Endothelial cell of umbilical vein (primary cell): Measurements from ENCODE around the gene ATP5PB. TPM values are rescaled to one million over a fixed set of nuclear protein-coding genes. Genes with fewer than 3 reads are reported as not detected.

Experiments
- BruUV-seq: library from RNA; stranded (reverse); fragments of 400-500 nt; replicated peaks from 2 replicates; lab custom pipeline; 2021; lab: Mats Ljungman, UMichigan
- CTCF ChIA-PET: fragments of 300-600, 350-600 bp; sonication (Branson Sonifier 250); formaldehyde crosslinking; loops from one replicate; lab custom pipeline; 2021; ENCODE audit warnings: antibody characterized with exemption, inconsistent platforms; lab: Charles Lee
- POLR2A ChIA-PET: fragments of 300-600, 350-600 bp; sonication (Branson Sonifier 250); formaldehyde crosslinking; loops from one replicate; lab custom pipeline; 2021; ENCODE audit warnings: antibody characterized with exemption, inconsistent platforms; lab: Charles Lee
- DNase-seq: peaks from one replicate; pipeline ENCODE4 v3.0.0-alpha.2; 2011; ENCODE audit warnings: low read depth, low spot score
- FAIRE-seq: peaks from 2 replicates; lab custom pipeline; 2011; peaks lifted over from hg19 to GRCh38; lab: Jason Lieb, UNC
- H2AFZ ChIP-seq: 2 replicates; pipeline ENCODE4 v1.6.0; 2012; ENCODE audit warnings: low read depth, low read length, control low read depth, inconsistent platforms
- H3K27ac ChIP-seq: 2 replicates; pipeline ENCODE4 v1.5.1; 2011; ENCODE audit warnings: low read depth, mild to moderate bottlenecking, control low read depth, low read length, moderate library complexity; ENCODE audit not compliant: insufficient read depth
- H3K27me3 ChIP-seq, 2 experiments: 2 replicates each; pipeline versions ENCODE4 v1.6.0 to v1.6.1; 2011; ENCODE audit warnings: low read length in 2 of 2, mixed read lengths in 1 of 2; ENCODE audit not compliant: control insufficient read depth in 2 of 2, insufficient read depth in 2 of 2
- H3K36me3 ChIP-seq, 2 experiments: 2 replicates in 1 of 2; 3 replicates in 1 of 2; pipeline ENCODE4 v1.5.1; 2011; ENCODE audit warnings: low read length in 2 of 2, mild to moderate bottlenecking in 1 of 2, moderate library complexity in 1 of 2; ENCODE audit not compliant: control insufficient read depth in 2 of 2, insufficient read depth in 2 of 2; ENCODE audit errors: extremely low read depth in 1 of 2
- H3K4me1 ChIP-seq: 3 replicates; pipeline ENCODE4 v1.5.1; 2011; ENCODE audit warnings: mild to moderate bottlenecking, low read length; ENCODE audit not compliant: control insufficient read depth, insufficient read depth; ENCODE audit errors: extremely low read depth
- H3K4me2 ChIP-seq: 2 replicates; pipeline ENCODE4 v1.6.1; 2011; ENCODE audit warnings: low read length, control low read depth, mixed read lengths; ENCODE audit not compliant: insufficient read depth
- H3K4me3 ChIP-seq, 3 experiments: fragments of 200-600 bp in 1 of 3; sonication (generic), shearing (Covaris generic) in 1 of 3; replicated peaks in 1 of 3; 2 replicates each; pipeline ENCODE4 v1.5.1; 2011 to 2016; ENCODE audit warnings: control low read depth in 3 of 3, low read length in 3 of 3, mild to moderate bottlenecking in 2 of 3, inconsistent platforms in 1 of 3, low read depth in 1 of 3, moderate library complexity in 1 of 3; ENCODE audit not compliant: insufficient read depth in 1 of 3
- H3K79me2 ChIP-seq: 2 replicates; pipeline ENCODE4 v1.6.0; 2012; ENCODE audit warnings: low read length, inconsistent platforms; ENCODE audit not compliant: control insufficient read depth, insufficient read depth
- H3K9ac ChIP-seq: replicated peaks from 2 replicates; pipeline ENCODE3; 2011; ENCODE audit warnings: low read length, control low read depth; ENCODE audit not compliant: insufficient read depth; ENCODE audit errors: extremely low read depth
- H3K9me1 ChIP-seq: replicated peaks from 3 replicates; pipeline ENCODE4 v1.6.0; 2011; ENCODE audit warnings: mild to moderate bottlenecking, low read length; ENCODE audit not compliant: control insufficient read depth, insufficient read depth; ENCODE audit errors: extremely low read depth
- H3K9me3 ChIP-seq: replicated peaks from 2 replicates; pipeline ENCODE4 v1.5.1; 2012; ENCODE audit warnings: low read length, inconsistent platforms; ENCODE audit not compliant: control insufficient read depth, insufficient read depth
- H4K20me1 ChIP-seq: replicated peaks from 2 replicates; pipeline ENCODE3; 2011; ENCODE audit warnings: mild to moderate bottlenecking, low read length; ENCODE audit not compliant: control insufficient read depth, insufficient read depth; ENCODE audit errors: extremely low read depth
- EZH2 ChIP-seq: IDR thresholded peaks from 2 replicates; pipeline ENCODE4 v1.6.1; 2012; ENCODE audit warnings: borderline replicate concordance, low read depth, mild to moderate bottlenecking, moderate library complexity, low read length, inconsistent platforms; ENCODE audit not compliant: severe bottlenecking
- FOS ChIP-seq: IDR thresholded peaks from 2 replicates; pipeline ENCODE4 v1.6.1; 2011; ENCODE audit warnings: mild to moderate bottlenecking, low read length, moderate library complexity, borderline replicate concordance; ENCODE audit not compliant: insufficient read depth
- GATA2 ChIP-seq: IDR thresholded peaks from 2 replicates; pipeline ENCODE4 v1.7.0; 2011; ENCODE audit warnings: low read depth, mild to moderate bottlenecking, moderate library complexity, mixed read lengths, low read length; ENCODE audit not compliant: insufficient read length, insufficient read depth
- JUN ChIP-seq: IDR thresholded peaks from 2 replicates; pipeline ENCODE4 v1.6.1; 2011; ENCODE audit warnings: borderline replicate concordance, low read depth; ENCODE audit not compliant: insufficient read length, insufficient read depth
- MYC ChIP-seq: IDR thresholded peaks from one replicate; pipeline ENCODE4 v1.6.1; 2011; ENCODE audit warnings: mild to moderate bottlenecking, low read depth, low read length
- POLR2A ChIP-seq: IDR thresholded peaks from 2 replicates; pipeline ENCODE4 v1.6.1; 2012; ENCODE audit warnings: low read depth, mild to moderate bottlenecking, control low read depth, low read length
- POLR2AphosphoS5 ChIP-seq: IDR thresholded peaks from 2 replicates; pipeline ENCODE4 v1.6.1; 2012; ENCODE audit warnings: low read depth, mild to moderate bottlenecking, control low read depth, low read length, moderate library complexity; ENCODE audit not compliant: insufficient read depth
- dilution Hi-C: fragments of 300-500 bp; cut with MboI; formaldehyde crosslinking; loops from one replicate; pipeline ENCODE4 v1.15.0; 2019; ENCODE audit warnings: low sequenced_read_pairs; ENCODE audit not compliant: extremely low pct_ligation_motif_present
- intact Hi-C: fragments of 100-400 bp; cut with micrococcal nuclease; formaldehyde crosslinking; loops from one replicate; pipeline ENCODE4 v1.10.0; 2022
- polyA plus RNA-seq, 4 experiments: library from polyadenylated mRNA; depleted of rRNA in 3 of 4; stranded (reverse) in 3 of 4; unstranded in 1 of 4; fragments of >200 nt; gene quantifications; 2 replicates each; pipeline versions ENCODE4 v1.2.1 to v1.2.3, GENCODE V29; 2011 to 2012; ENCODE audit warnings: missing spikeins in 1 of 4
- total RNA-seq: library from RNA; stranded (reverse); gene quantifications from 2 replicates; pipeline ENCODE4 v1.2.3, GENCODE V29; 2021
- TF ChIP-seq, protein P1 (sequence below), 2 donors: IDR thresholded peaks; 1 replicate in 1 of 2; 2 replicates in 1 of 2; pipeline ENCODE4 v1.5.1; 2011; ENCODE audit warnings: low read length in 2 of 2, mild to moderate bottlenecking in 2 of 2, moderate library complexity in 2 of 2, control low read depth in 1 of 2, inconsistent platforms in 1 of 2, low read depth in 1 of 2; ENCODE audit not compliant: insufficient read depth in 1 of 2; ENCODE audit errors: extremely low read depth in 1 of 2
- TF ChIP-seq, protein P2 (sequence below): IDR thresholded peaks from 2 replicates; pipeline ENCODE4 v1.6.1; 2011; ENCODE audit not compliant: insufficient read depth, insufficient read length

The ATP5PB gene
- total and polyA plus RNA-seq, 2 donors (not counting 3 experiments of a cell fraction or from before 2014, with no cell fraction given) = 231 to 244 TPM

DNA sequence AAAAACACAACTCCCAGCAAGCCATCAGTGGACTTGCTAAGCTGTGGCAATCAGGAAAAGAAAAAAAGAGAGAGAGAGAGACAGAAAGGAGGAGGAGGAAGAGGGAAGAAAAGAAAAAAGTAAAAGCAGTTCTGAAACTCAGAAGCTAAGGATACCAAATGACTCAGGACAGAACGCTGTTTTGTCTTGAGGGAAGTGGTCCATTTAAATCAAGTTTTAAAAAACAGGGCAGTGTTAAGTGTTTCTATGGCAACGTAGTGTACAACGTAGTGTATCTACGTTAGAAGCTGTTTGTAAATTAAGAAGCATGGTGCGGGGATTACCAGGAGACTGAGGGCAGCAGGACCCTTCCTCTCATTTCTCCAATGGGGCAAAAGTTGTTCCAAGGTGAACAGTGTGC lies 48.3 kb downstream of the ATP5PB start:
- H3K27me3 ChIP-seq = peaks cover 18 to 29% of the 10 kb centered on the region in 2 experiments
- FAIRE-seq (no peak), DNase-seq (no peak)
- H3K79me2 ChIP-seq = no peaks in the 10 kb centered on the region
- no peak overlapping the region for H3K27ac ChIP-seq
- no peak overlapping the region for H3K4me2 ChIP-seq
- no peak overlapping the region for H2AFZ ChIP-seq
- TF ChIP-seq FOS (no peak), GATA2 (no peak)
- ChIA-PET CTCF (interaction anchor here (1.5 to 5.3 kb wide), 3 partner anchors 10 to 16 kb away, joined by 3 to 39 read pairs (median 28); no protein-coding TSS in a partner anchor), POLR2A (no interaction called here)
- no peaks in the 10 kb centered on the region for H3K9me3 ChIP-seq
- no peak overlapping the region for H3K4me3 ChIP-seq
- H3K4me1 ChIP-seq = no peaks in the 10 kb centered on the region
- H3K9me1 ChIP-seq = no peaks in the 10 kb centered on the region
- dilution Hi-C loops = no loop called here
- intact Hi-C loops = no loop called here
- BruUV-seq = no TSS peak
- no peak overlapping the region for H3K9ac ChIP-seq
- no peaks in the 10 kb centered on the region for H3K36me3 ChIP-seq
- H4K20me1 ChIP-seq = no peaks in the 10 kb centered on the region

DNA sequence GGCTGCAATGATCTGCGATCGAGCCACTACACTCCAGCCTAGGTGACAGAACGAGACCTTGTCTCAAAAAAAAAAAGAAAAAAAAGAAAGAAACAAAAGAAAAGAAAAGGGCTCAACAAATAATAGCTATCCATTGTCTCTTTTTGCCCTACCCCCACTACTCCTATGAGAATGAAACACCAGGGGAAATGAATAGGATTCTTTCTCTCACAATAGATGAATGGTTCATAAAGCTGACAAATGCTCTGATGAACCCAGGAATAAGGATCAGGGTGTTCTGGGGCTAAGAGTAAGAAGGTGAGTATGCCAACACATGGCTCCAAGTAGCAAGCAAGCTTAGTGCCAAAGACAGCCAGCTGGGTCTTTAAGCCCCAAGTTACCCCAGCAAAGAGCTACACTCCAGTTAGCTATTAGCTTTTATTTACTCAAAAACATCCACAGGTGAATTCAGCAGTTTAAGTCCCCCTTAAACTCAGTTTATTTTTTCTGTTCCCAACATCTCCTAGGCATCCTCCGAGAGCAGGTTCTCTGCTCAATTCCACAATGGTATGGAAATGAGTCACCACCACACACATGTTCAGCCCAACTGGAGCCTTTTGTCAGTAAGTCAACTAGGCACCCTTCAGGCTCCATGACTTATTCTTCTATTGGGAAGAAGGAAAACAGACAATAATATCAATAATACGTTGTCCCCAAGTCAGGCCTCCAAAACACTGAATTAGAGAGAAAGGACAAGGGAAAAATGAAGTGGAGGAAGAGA lies 49.9 kb downstream of the ATP5PB start:
- Histone ChIP-seq H3K27me3 (peaks cover 13 to 19% of the 10 kb centered on the region in 2 experiments), H4K20me1 (no peaks in the 10 kb centered on the region), H2AFZ (no peak overlapping the region), H3K4me3 (no peak overlapping the region), H3K4me2 (no peak overlapping the region), H3K79me2 (no peaks in the 10 kb centered on the region), H3K9me3 (no peaks in the 10 kb centered on the region), H3K36me3 (no peaks in the 10 kb centered on the region), H3K4me1 (no peaks in the 10 kb centered on the region), H3K9me1 (no peaks in the 10 kb centered on the region), H3K9ac (no peak overlapping the region), H3K27ac (no peak overlapping the region)
- POLR2A ChIA-PET = interaction anchor here (1.2 kb wide), 1 partner anchor 9 kb away, joined by 3 read pairs; no protein-coding TSS in a partner anchor
- no peak for DNase-seq
- dilution Hi-C loops = no loop called here
- no TSS peak for BruUV-seq
- intact Hi-C loops = no loop called here
- TF ChIP-seq, protein P1, sequence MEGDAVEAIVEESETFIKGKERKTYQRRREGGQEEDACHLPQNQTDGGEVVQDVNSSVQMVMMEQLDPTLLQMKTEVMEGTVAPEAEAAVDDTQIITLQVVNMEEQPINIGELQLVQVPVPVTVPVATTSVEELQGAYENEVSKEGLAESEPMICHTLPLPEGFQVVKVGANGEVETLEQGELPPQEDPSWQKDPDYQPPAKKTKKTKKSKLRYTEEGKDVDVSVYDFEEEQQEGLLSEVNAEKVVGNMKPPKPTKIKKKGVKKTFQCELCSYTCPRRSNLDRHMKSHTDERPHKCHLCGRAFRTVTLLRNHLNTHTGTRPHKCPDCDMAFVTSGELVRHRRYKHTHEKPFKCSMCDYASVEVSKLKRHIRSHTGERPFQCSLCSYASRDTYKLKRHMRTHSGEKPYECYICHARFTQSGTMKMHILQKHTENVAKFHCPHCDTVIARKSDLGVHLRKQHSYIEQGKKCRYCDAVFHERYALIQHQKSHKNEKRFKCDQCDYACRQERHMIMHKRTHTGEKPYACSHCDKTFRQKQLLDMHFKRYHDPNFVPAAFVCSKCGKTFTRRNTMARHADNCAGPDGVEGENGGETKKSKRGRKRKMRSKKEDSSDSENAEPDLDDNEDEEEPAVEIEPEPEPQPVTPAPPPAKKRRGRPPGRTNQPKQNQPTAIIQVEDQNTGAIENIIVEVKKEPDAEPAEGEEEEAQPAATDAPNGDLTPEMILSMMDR (IDR thresholded peaks at IDR 0.05; ENCODE audit: extremely low read depth in 1 of 2, insufficient read depth in 1 of 2, low read depth in 1 of 2, low read length in 2 of 2) = no peak
- peak; percentile 45 for TF ChIP-seq FOS
- no peak for TF ChIP-seq EZH2
- TF ChIP-seq POLR2A = no peak
- TF ChIP-seq GATA2 = no peak
- TF ChIP-seq, protein P2, sequence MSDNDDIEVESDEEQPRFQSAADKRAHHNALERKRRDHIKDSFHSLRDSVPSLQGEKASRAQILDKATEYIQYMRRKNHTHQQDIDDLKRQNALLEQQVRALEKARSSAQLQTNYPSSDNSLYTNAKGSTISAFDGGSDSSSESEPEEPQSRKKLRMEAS = no peak
- peak; percentile 20 for TF ChIP-seq JUN
- no peak for TF ChIP-seq MYC
- no peak for TF ChIP-seq POLR2AphosphoS5
- CTCF ChIA-PET = interaction anchor here (1.2 to 5.3 kb wide), 3 partner anchors 8 to 18 kb away, joined by 3 to 39 read pairs (median 28); no protein-coding TSS in a partner anchor
- FAIRE-seq = peak; percentile 55
